Smooth muscle cell of the brain vasculature (primary cell): ENCODE measurements around the gene UPK1A.
"Not testable (repeated sequence)": the region's sequence is repeated elsewhere in the genome, so short reads cannot be mapped to it uniquely, and the experiment has no call there.

Experiments used
- DNase-seq: peaks from one replicate; pipeline ENCODE4 v3.0.0-alpha.2; 2012; ENCODE audit warnings: low read depth, low spot score

The UPK1A gene

GRCh38 chr19:35689836-35690235 lies 23.5 kb downstream of the UPK1A start:
- DNase-seq = no peak

GRCh38 chr19:35691106-35691505 lies 24.8 kb downstream of the UPK1A start:
- not testable (repeated sequence) for DNase-seq

- no peak for DNase-seq
Measured at GRCh38 chr19:35692010-35692409, 25.7 kb downstream of the UPK1A start.

- no peak for DNase-seq
Measured at GRCh38 chr19:35693422-35693821, 27.1 kb downstream of the UPK1A start.

- DNase-seq = peak; percentile 24
Measured at GRCh38 chr19:35693835-35694599, 27.7 kb downstream of the UPK1A start.

- no peak for DNase-seq
Measured at GRCh38 chr19:35695895-35696422, 29.6 kb downstream of the UPK1A start.

GRCh38 chr19:35696835-35697234 lies 30.5 kb downstream of the UPK1A start:
- no peak for DNase-seq

- DNase-seq = peak; percentile 94
Measured at GRCh38 chr19:35702223-35703012, 36.1 kb downstream of the UPK1A start.

- no peak for DNase-seq
Measured at GRCh38 chr19:35703343-35703742, 37.0 kb downstream of the UPK1A start.

- DNase-seq = no peak
Measured at GRCh38 chr19:35704218-35704617, 37.9 kb downstream of the UPK1A start, which contains the start of gene ZBTB32. Gene ZBTB32 (plus strand): TSS chr19:35704558. CDS start chr19:35714627, 10,069 bp downstream.

GRCh38 chr19:35708391-35708790 lies 42.1 kb downstream of the UPK1A start:
- DNase-seq = no peak

GRCh38 chr19:35710784-35711723 lies 44.7 kb downstream of the UPK1A start:
- no peak for DNase-seq

GRCh38 chr19:35712567-35713505 lies 46.5 kb downstream of the UPK1A start:
- DNase-seq = no peak

- DNase-seq = no peak
Measured at GRCh38 chr19:35713506-35713850, 47.2 kb downstream of the UPK1A start.

GRCh38 chr19:35713904-35714495 lies 47.7 kb downstream of the UPK1A start:
- DNase-seq = no peak

GRCh38 chr19:35714601-35715354 lies 48.5 kb downstream of the UPK1A start:
- no peak for DNase-seq

- no peak for DNase-seq
Measured at GRCh38 chr19:35715355-35715809, 49.1 kb downstream of the UPK1A start.

GRCh38 chr19:35715981-35716800 lies 49.9 kb downstream of the UPK1A start:
- no peak for DNase-seq
